ENCODE data around the gene COQ10A. TPM values are rescaled to one million over a fixed set of nuclear protein-coding genes. Genes with fewer than 3 reads are reported as not detected.

The COQ10A gene
- total and polyA plus RNA-seq, 2 of the 8 experiments (the other 6 are each of a cell fraction or from before 2014, with no cell fraction given) = 21.8 to 42.9 TPM

DNA sequence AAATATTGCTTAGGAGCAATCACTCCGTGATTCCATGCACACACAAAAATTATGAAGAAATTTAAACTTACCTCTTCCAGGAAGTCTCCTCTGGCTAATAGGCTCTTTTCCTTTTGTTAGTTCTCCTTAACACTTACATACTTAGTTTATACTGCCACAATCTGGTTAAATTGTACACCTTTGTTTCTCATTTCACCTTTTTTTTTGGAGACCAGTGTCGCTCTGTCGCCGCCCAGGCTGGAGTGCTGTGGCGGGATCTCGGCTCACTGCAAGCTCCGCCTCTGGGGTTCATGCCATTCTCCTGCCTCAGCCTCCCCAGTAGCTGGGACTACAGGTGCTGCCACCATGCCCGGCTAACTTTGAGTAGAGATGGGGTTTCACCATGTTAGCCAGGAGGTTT is 6.4 kb upstream of the COQ10A start (continued):
- TF ChIP-seq CHD7 (IDR thresholded peaks at IDR 0.05; ENCODE audit: insufficient replicate concordance, low read length) (no peak), ZNF274 (IDR thresholded peaks at IDR 0.05; ENCODE audit: borderline replicate concordance, extremely low read depth, low read length) (no peak), RXRA (IDR thresholded peaks at IDR 0.05; ENCODE audit: insufficient read depth, low read depth, low read length) (no peak), RAD21 (IDR thresholded peaks at IDR 0.05 in 1 of 2, conservative IDR thresholded peaks at IDR 0.05 in 1 of 2; ENCODE audit: low read depth in 2 of 2, low read length in 2 of 2) (no peak), POU5F1 (IDR thresholded peaks at IDR 0.05; ENCODE audit: low read depth, low read length) (no peak), CEBPB (IDR thresholded peaks at IDR 0.05; ENCODE audit: low read depth, low read length) (no peak), POLR2AphosphoS5 (IDR thresholded peaks at IDR 0.05; ENCODE audit: low read depth, low read length) (no peak), BRCA1 (IDR thresholded peaks at IDR 0.05; ENCODE audit: low read depth, low read length) (no peak)
